Measurements from ENCODE around the gene PACRG. TPM values are rescaled to one million over a fixed set of nuclear protein-coding genes. Genes with fewer than 3 reads are reported as not detected.

Gene PACRG
- total and polyA plus RNA-seq, 10 of the 15 experiments (the other 5 are each of a cell fraction or from before 2014, with no cell fraction given) = not detected

GRCh38 chr6:163284151-163284550 is 556.4 kb downstream of the PACRG start:
- no TSS peak for BruUV-seq (replicated peaks)
- ChIA-PET CTCF (no interaction called here), RAD21 (ENCODE audit: unreplicated experiment) (no interaction called here), SMC1A (ENCODE audit: uncharacterized antibody, unreplicated experiment) (no interaction called here), POLR2A (no interaction called here)
- DNase-seq (ENCODE audit: low read depth, low spot score) (no peak), ATAC-seq (no peak), FAIRE-seq (no peak)
- 19% methylated on average over 5 of the region's 5 CpGs for WGBS (ENCODE audit: insufficient coverage, insufficient replicate concordance, low lambda C conversion rate, missing lambda C conversion rate)
- H2AFZ ChIP-seq (ENCODE audit: control insufficient read depth, low read depth, low read length) = no peak overlapping the region
- H3K27ac ChIP-seq (ENCODE audit: control insufficient read depth, insufficient read depth) = no peak overlapping the region
- no peaks in the 10 kb centered on the region for H3K27me3 ChIP-seq (replicated peaks in 1 of 2; ENCODE audit: control insufficient read depth in 2 of 2, insufficient read depth in 2 of 2, low read length in 1 of 2)
- H3K9me3 ChIP-seq (replicated peaks; ENCODE audit: control insufficient read depth, insufficient read depth, low read length) = no peaks in the 10 kb centered on the region
- TF ChIP-seq PBX3 (IDR thresholded peaks at IDR 0.05; ENCODE audit: insufficient replicate concordance, low read depth, low read length) = no peak
- TF ChIP-seq CEBPZ (IDR thresholded peaks at IDR 0.05; ENCODE audit: low read depth, low read length) = no peak
- no peak for TF ChIP-seq NFYB (IDR thresholded peaks at IDR 0.05; ENCODE audit: insufficient read depth, low read depth, low read length)
- TF ChIP-seq E2F8 (IDR thresholded peaks at IDR 0.05; ENCODE audit: low read depth, partially characterized antibody) = no peak
- no peak for TF ChIP-seq FOXM1 (IDR thresholded peaks at IDR 0.05; ENCODE audit: low read depth, low read length)
- H3K4me2 ChIP-seq (ENCODE audit: control insufficient read depth, insufficient read depth) = no peak overlapping the region
- H3K9ac ChIP-seq (ENCODE audit: control insufficient read depth, insufficient read depth, low read length) = no peak overlapping the region
- in situ Hi-C loops (cut with MboI) (no loop called here), intact Hi-C loops (cut with micrococcal nuclease; ENCODE audit: unreplicated experiment) (no loop called here)
- H3K4me3 ChIP-seq = no peak overlapping the region
- H4K20me1 ChIP-seq (ENCODE audit: control insufficient read depth, insufficient read depth) = no peaks in the 10 kb centered on the region
- H3K4me1 ChIP-seq (ENCODE audit: control insufficient read depth, insufficient read depth, low read length) = no peaks in the 10 kb centered on the region
- H3K79me2 ChIP-seq (ENCODE audit: control insufficient read depth, insufficient read depth, low read length) = no peaks in the 10 kb centered on the region
- H3K36me3 ChIP-seq (ENCODE audit: control insufficient read depth in 2 of 2, insufficient read depth in 2 of 2, low read length in 1 of 2) = no peaks in the 10 kb centered on the region
